Hepatocyte (in vitro differentiated cells): ENCODE measurements around the gene TTLL5. TPM values are rescaled to one million over a fixed set of nuclear protein-coding genes. Genes with fewer than 3 reads are reported as not detected.
"Not testable (repeated sequence)": the region's sequence is repeated elsewhere in the genome, so short reads cannot be mapped to it uniquely, and the experiment has no call there.

Source experiments
- DNase-seq: peaks from one replicate; pipeline ENCODE4 v3.0.0-alpha.2; 2016; ENCODE audit warnings: low spot score
- H2AFZ ChIP-seq: fragments of 200-600 bp; sonication (generic); 2 replicates; pipeline ENCODE4 v1.6.0; 2016; ENCODE audit warnings: antibody characterized with exemption, mild to moderate bottlenecking
- H3K27ac ChIP-seq: fragments of 200-600 bp; sonication (generic); 2 replicates; pipeline ENCODE4 v1.5.1; 2016; ENCODE audit warnings: mild to moderate bottlenecking
- H3K27me3 ChIP-seq: fragments of 200-600 bp; sonication (generic); 2 replicates; pipeline ENCODE4 v1.6.1; 2016
- H3K36me3 ChIP-seq: fragments of 200-600 bp; sonication (generic); replicated peaks from 2 replicates; pipeline ENCODE4 v1.5.1; 2016; ENCODE audit warnings: low read depth; ENCODE audit not compliant: insufficient read depth
- H3K4me1 ChIP-seq: fragments of 200-600 bp; sonication (generic); 2 replicates; pipeline ENCODE4 v1.5.1; 2016; ENCODE audit warnings: mild to moderate bottlenecking, moderate library complexity; ENCODE audit not compliant: insufficient read depth
- H3K4me2 ChIP-seq: fragments of 200-600 bp; sonication (generic); 2 replicates; pipeline ENCODE4 v1.6.0; 2016
- H3K4me3 ChIP-seq: fragments of 200-600 bp; sonication (generic); 2 replicates; pipeline ENCODE4 v1.5.1; 2016; ENCODE audit warnings: mild to moderate bottlenecking
- H3K79me2 ChIP-seq: fragments of 200-600 bp; sonication (generic); 2 replicates; pipeline ENCODE4 v1.6.0; 2017; ENCODE audit warnings: mild to moderate bottlenecking
- H3K9me2 ChIP-seq: fragments of 200-600 bp; sonication (generic); replicated peaks from 2 replicates; pipeline ENCODE4 v1.6.0; 2017; ENCODE audit warnings: mild to moderate bottlenecking; ENCODE audit not compliant: insufficient read depth
- H3K9me3 ChIP-seq: fragments of 200-600 bp; sonication (generic); 2 replicates; pipeline ENCODE4 v1.5.1; 2016; ENCODE audit warnings: low read depth, mild to moderate bottlenecking
- H4K20me1 ChIP-seq: fragments of 200-600 bp; sonication (generic); 2 replicates; pipeline ENCODE4 v1.6.0; 2016; ENCODE audit warnings: mild to moderate bottlenecking; ENCODE audit not compliant: insufficient read depth, poor library complexity, severe bottlenecking
- CTCF ChIP-seq: fragments of 200-600 bp; sonication (generic); IDR thresholded peaks from 2 replicates; pipeline ENCODE4 v1.5.1; 2016; ENCODE audit warnings: antibody characterized with exemption, mild to moderate bottlenecking; ENCODE audit not compliant: poor library complexity
- EZH2 ChIP-seq: fragments of 200-600 bp; sonication (generic); IDR thresholded peaks from 2 replicates; pipeline ENCODE4 v1.6.1; 2016; ENCODE audit warnings: antibody characterized with exemption, mild to moderate bottlenecking, borderline replicate concordance
- EZH2phosphoT487 ChIP-seq: fragments of 200-600 bp; sonication (generic); IDR thresholded peaks from one replicate; pipeline ENCODE4 v1.6.1; 2018; ENCODE audit warnings: antibody characterized with exemption, mild to moderate bottlenecking, low read depth, moderate library complexity; ENCODE audit not compliant: unreplicated experiment, severe bottlenecking
- WGBS: methylation state at CpG from one replicate; pipeline ENCODE4 v1.1.6; 2016; ENCODE audit warnings: low lambda C conversion rate; ENCODE audit errors: missing lambda C conversion rate; 5-methylcytosine and 5-hydroxymethylcytosine counted together
- polyA plus RNA-seq: library from polyadenylated mRNA; unstranded; fragments of >200 nt; fragmentation: Nextera tagmentation; extraction: Ambion mirVana; gene quantifications from 2 replicates; pipeline ENCODE4 v1.2.1, GENCODE V29; 2016
- total RNA-seq: library from RNA; depleted of rRNA; stranded (reverse); fragments of >200 nt; gene quantifications from 2 replicates; pipeline ENCODE4 v1.2.3, GENCODE V29; 2014

The TTLL5 gene
- total and polyA plus RNA-seq, 2 experiments from 2014 or later = 8.9 to 11.1 TPM

- 72% methylated on average over 2 of the region's 2 CpGs for WGBS
- no peak for DNase-seq
- Histone ChIP-seq H3K4me1 (peaks cover 3% of the 10 kb centered on the region), H3K36me3 (no peaks in the 10 kb centered on the region), H4K20me1 (no peaks in the 10 kb centered on the region), H3K27me3 (no peaks in the 10 kb centered on the region), H3K9me2 (no peaks in the 10 kb centered on the region), H3K9me3 (no peaks in the 10 kb centered on the region), H3K4me2 (no peak overlapping the region), H3K27ac (no peak overlapping the region), H2AFZ (no peak overlapping the region), H3K4me3 (no peak overlapping the region), H3K79me2 (no peaks in the 10 kb centered on the region)
- TF ChIP-seq CTCF (no peak), EZH2 (no peak), EZH2phosphoT487 (no peak)
Observed at GRCh38 chr14:75915045-75915444, 254.0 kb downstream of the TTLL5 start.

- TF ChIP-seq CTCF (no peak), EZH2 (no peak), EZH2phosphoT487 (no peak)
- no peaks in the 10 kb centered on the region for H3K4me1 ChIP-seq
- H3K9me2 ChIP-seq = no peaks in the 10 kb centered on the region
- no peaks in the 10 kb centered on the region for H3K36me3 ChIP-seq
- WGBS = 65% methylated on average over 10 of the region's 10 CpGs
- no peaks in the 10 kb centered on the region for H3K27me3 ChIP-seq
- no peak for DNase-seq
- H3K4me2 ChIP-seq = no peak overlapping the region
- H3K79me2 ChIP-seq = no peaks in the 10 kb centered on the region
- no peaks in the 10 kb centered on the region for H3K9me3 ChIP-seq
- no peak overlapping the region for H3K4me3 ChIP-seq
- no peak overlapping the region for H3K27ac ChIP-seq
- H4K20me1 ChIP-seq = no peaks in the 10 kb centered on the region
- no peak overlapping the region for H2AFZ ChIP-seq
Observed at GRCh38 chr14:75917322-75917945, 256.4 kb downstream of the TTLL5 start.

GRCh38 chr14:75917946-75918335, 256.9 kb downstream of the TTLL5 start:
- Histone ChIP-seq H3K4me2 (no peak overlapping the region), H3K79me2 (no peaks in the 10 kb centered on the region), H4K20me1 (no peaks in the 10 kb centered on the region), H3K36me3 (no peaks in the 10 kb centered on the region), H3K27me3 (no peaks in the 10 kb centered on the region), H2AFZ (no peak overlapping the region), H3K4me1 (no peaks in the 10 kb centered on the region), H3K4me3 (no peak overlapping the region), H3K9me3 (no peaks in the 10 kb centered on the region), H3K27ac (no peak overlapping the region), H3K9me2 (no peaks in the 10 kb centered on the region)
- no peak for DNase-seq
- TF ChIP-seq EZH2phosphoT487 (no peak), CTCF (no peak), EZH2 (no peak)
- 50% methylated on average over 1 of the region's 1 CpG for WGBS

GRCh38 chr14:75920421-75920820, 259.4 kb downstream of the TTLL5 start:
- H3K4me2 ChIP-seq, H2AFZ ChIP-seq, H4K20me1 ChIP-seq, H3K36me3 ChIP-seq, H3K27ac ChIP-seq, H3K9me2 ChIP-seq, H3K9me3 ChIP-seq, H3K4me3 ChIP-seq, DNase-seq, H3K27me3 ChIP-seq, H3K4me1 ChIP-seq, H3K79me2 ChIP-seq: not testable (repeated sequence)
- WGBS = 97% methylated on average over 4 of the region's 4 CpGs

DNA sequence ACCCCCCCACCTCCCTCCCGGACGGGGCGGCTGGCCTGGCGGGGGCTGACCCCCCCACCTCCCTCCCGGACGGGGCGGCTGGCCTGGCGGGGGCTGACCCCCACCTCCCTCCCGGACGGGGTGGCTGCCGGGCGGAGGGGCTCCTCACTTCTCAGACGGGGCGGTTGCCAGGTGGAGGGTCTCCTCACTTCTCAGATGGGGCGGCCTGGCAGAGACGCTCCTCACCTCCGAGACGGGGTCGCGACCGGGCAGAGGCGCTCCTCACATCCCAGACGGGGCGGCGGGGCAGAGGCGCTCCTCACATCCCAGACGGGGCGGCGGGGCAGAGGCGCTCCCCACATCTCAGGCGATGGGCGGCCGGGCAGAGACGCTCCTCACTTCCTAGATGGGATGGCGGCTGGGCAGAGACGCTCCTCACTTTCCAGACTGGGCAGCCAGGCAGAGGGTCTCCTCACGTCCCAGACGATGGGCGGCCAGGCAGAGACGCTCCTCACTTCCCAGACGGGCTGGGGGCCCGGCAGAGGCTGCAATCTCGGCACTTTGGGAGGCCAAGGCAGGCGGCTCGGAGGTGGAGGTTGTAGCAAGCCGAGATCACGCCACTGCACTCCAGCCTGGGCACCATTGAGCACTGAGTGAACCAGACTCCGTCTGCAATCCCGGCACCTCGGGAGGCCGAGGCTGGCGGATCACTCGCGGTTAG, 264.2 kb downstream of the TTLL5 start:
- H3K4me2 ChIP-seq, H3K4me3 ChIP-seq, H3K27ac ChIP-seq, H3K36me3 ChIP-seq, H3K4me1 ChIP-seq, DNase-seq, H2AFZ ChIP-seq, H3K79me2 ChIP-seq, H3K27me3 ChIP-seq, H4K20me1 ChIP-seq, H3K9me3 ChIP-seq, H3K9me2 ChIP-seq: not testable (repeated sequence)
- 96% methylated on average over 15 of the region's 54 CpGs for WGBS
